D721Med (cell line): ENCODE data around the gene MRPS31.

Source experiments
- DNase-seq: peaks from one replicate; pipeline ENCODE4 v3.0.0; 2011; ENCODE audit warnings: low spot score; ENCODE audit not compliant: insufficient read length
- FAIRE-seq: peaks from 2 replicates; lab custom pipeline; 2011; peaks lifted over from hg19 to GRCh38; lab: Jason Lieb, UNC
- CTCF ChIP-seq: IDR thresholded peaks from 2 replicates; pipeline ENCODE4 v1.5.1; 2012; ENCODE audit warnings: mild to moderate bottlenecking, control low read depth; ENCODE audit not compliant: insufficient read depth; ENCODE audit errors: missing control alignments

MRPS31 gene

GRCh38 chr13:40682449-40683240 is 88.3 kb downstream of the MRPS31 start:
- TF ChIP-seq CTCF, result peak; percentile 60
- DNase-seq (no peak), FAIRE-seq (no peak)

DNA sequence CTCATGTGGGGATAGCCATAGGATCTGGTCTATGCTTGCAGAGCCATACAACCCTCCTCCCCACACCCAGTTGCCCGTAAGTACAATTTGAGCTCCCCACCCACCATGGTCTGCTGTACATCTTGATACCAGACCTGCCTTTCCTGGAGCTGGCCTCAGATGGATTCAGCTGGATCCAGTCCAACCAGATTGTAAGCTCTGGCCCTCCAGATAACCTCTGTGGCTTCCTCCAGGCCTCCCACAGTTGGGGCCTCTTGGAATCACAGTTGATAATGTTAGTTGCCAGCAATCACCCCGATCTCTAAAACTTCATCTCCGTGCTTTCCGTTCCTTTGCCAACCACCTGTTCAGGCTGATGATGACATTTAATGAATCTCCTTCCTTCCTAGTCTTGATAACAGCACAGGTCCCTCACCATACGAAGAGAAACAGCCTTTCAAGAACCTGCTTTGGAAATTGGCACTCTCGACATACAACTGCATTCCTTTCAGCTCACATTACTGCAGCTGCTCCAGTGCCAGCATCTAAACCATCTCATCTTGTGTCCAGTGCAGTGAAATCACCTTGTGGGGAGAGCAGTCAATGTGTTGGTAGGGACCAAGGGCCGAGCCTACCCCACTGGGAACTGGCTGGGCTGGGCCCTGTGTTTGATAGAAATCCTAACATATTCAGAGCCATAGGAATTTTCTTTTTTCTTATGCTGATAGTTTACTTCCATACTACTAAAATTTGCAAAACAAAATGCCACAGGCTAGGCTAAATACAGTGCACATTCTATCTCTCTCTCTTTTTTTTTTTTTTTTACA is 89.4 kb downstream of the MRPS31 start:
- FAIRE-seq, result no peak
- DNase-seq, result no peak
- no peak for TF ChIP-seq CTCF

DNA sequence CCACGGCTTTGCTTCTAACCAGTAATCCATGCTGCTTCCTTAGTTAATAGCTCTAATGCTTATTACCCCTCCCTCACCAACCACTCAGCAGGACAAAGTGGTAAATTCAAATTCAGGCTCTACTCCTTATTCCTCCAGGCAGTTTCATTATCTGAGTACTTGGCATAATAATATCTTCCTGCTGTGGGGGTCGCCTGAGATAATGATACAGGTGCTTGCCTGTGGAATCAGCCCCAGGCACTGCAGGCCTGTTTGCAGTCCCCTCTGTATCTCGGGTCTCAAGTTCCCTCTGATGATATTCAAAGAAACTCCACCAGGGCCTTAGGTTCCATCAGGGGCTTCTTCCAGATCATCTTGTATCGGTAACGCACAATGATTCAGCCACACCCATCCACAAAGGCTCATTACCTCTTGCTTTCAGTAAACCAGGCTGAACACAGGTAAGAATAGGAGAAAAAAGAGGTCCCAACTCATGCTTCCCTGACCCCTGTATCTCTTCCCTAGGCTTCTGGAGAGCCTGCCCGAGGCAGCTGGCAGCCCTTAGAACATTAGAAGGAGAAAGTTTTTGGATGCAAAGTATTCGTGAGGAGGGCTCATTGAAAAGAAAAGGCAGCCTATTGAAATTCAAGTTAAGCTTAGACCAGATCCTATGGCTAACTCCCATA is 90.2 kb downstream of the MRPS31 start:
- TF ChIP-seq CTCF, result no peak
- no peak for FAIRE-seq
- no peak for DNase-seq

- FAIRE-seq, result no peak
- DNase-seq, result no peak
- no peak for TF ChIP-seq CTCF
Observed at GRCh38 chr13:40679480-40679985, 91.5 kb downstream of the MRPS31 start.
